SU-DHL-6 (cell line): ENCODE data around the gene NR0B1.

ENCODE experiments used
- CTCF ChIP-seq: fragments of 200-600 bp; sonication (generic); IDR thresholded peaks from one replicate; pipeline ENCODE4 v1.5.1; 2017; ENCODE audit warnings: antibody characterized with exemption, mild to moderate bottlenecking, low read length, moderate library complexity; ENCODE audit not compliant: insufficient read depth, poor library complexity, severe bottlenecking
- EZH2phosphoT487 ChIP-seq: fragments of 200-600 bp; sonication (generic), shearing (Covaris generic); conservative IDR thresholded peaks from 2 replicates; pipeline ENCODE4 v1.6.1; 2018; ENCODE audit warnings: mild to moderate bottlenecking, antibody characterized with exemption, low read length, moderate library complexity, mixed read lengths

DNA sequence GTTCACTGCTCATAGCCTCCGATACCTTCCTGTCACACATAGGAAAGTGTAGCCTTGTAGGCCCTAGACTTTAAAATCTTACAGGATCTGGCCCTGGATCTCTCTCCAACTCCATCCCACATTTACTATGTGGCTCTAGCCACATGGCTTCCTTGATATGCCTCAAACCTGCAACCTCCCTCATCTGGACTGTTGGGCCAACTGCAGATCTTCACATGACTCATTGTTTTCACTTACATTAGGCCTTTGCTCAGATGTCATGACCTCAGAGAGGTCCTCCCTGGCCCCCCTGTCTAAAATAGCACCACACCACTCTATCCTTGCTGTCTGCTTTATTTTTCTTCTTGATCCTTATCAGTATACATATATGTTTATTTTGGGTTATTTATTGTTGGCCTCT is 8.1 kb upstream of the NR0B1 start:
- TF ChIP-seq CTCF (no peak), EZH2phosphoT487 (no peak)
